ENCODE measurements around the gene PAK6.

Gene PAK6

GRCh38 chr15:40312370-40313158 lies 73.7 kb downstream of the PAK6 start:
- no peak for DNase-seq

- peak; percentile 51 for DNase-seq
Measured at GRCh38 chr15:40313531-40314398, 74.9 kb downstream of the PAK6 start.

DNA sequence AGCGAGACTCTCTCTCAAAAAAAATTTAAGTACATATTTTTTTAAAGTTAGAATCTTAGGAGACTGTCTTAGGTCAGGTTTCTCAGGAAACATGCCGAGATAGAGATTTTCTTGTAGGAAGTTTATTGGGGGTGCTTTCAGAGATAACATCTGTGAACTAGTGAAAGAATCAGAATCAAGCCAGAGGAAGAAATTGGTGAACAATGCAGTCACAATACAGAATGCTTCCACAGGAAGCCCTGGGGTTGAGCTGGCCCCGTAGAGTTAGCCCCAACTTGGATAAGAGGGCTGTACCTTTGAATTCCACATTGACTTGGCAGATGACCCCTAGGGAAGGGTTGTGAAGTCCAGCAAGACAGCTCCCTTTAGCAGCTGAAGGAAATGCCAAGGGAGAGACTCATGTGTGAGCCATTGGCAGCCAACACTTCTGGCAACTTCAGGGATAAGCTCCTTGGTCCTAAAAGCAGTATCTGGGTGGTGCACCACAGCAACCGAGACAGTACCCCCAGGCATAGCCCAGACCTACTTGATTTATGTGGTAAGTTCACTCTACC lies 75.9 kb downstream of the PAK6 start:
- no peak for DNase-seq

- no peak for DNase-seq
Measured at GRCh38 chr15:40316931-40317330, 78.1 kb downstream of the PAK6 start.

GRCh38 chr15:40317580-40317979 lies 78.7 kb downstream of the PAK6 start:
- no peak for DNase-seq

DNA sequence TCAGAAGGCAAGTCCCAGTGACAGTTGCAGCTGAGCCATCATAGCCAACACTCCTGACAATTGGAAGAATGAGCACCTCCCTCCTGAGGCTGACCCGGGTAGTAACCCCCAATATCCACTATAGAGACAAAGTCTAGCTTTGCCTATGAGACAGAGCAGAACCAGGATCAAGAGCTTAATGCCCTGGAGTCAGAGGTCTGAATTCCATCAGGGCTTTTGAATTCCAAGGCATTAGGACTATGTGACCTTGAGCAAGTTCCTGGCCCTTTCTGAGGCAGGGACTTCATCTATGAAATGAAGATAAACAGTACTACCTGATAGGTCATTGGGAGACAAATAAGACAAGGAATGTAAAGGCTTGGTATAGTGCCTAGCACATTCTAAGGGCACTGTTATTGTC lies 81.5 kb downstream of the PAK6 start:
- DNase-seq, result no peak

DNA sequence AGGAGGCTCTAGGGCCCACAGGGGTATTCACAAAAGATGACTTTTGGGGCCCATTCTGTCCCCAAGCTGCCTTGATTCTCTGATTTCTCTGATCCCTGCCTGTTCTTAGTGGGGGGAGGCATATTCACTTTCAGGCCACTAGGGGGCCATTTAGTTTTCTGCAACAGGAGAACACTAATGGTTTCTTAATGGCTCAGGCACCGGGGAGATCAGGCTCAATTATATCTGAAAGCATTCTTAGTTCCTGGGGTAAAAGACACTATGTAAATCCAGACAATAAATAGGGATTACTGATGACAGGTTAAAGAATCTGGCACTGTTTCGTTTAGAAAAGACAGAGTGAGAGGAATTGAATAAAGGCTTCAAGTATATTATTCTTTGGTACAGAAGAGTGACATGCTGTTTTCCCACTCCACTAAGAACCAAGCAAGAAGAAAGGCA lies 82.1 kb downstream of the PAK6 start:
- DNase-seq, result no peak

DNA sequence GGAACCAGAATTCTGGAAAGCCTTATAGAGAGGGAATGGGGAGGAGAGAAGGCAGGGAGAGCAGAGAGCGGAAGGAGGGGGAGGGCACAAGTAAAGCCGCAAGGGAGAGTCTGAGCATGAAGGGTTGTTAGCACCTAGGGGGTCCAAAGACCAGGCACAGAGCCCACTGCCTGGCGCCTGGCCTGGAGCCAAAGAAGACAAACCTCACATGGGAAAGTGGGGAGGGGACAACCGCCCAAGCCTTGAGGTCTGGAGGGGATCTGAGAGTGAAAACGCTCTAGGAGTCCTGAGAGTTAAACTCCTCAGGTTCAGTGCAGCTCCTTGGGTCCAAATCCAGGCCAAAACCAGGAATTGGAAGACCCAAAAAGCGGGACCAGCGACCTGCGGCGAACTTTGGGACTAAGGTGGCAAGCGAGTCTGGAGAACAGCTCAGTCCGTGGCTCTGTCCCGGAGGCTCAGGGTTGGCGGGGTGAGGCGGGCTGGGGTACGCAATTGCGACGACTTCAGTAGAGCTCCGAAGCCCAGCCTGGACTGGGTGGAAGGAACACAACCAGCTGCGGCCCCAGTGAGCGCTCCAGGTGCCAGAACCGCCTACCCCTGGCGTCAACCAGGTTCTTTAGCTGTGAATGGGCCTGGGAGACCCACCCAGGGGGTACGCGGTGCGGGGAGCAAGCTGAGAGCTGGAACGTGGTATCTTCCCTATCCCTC lies 83.8 kb downstream of the PAK6 start:
- DNase-seq, result no peak

DNA sequence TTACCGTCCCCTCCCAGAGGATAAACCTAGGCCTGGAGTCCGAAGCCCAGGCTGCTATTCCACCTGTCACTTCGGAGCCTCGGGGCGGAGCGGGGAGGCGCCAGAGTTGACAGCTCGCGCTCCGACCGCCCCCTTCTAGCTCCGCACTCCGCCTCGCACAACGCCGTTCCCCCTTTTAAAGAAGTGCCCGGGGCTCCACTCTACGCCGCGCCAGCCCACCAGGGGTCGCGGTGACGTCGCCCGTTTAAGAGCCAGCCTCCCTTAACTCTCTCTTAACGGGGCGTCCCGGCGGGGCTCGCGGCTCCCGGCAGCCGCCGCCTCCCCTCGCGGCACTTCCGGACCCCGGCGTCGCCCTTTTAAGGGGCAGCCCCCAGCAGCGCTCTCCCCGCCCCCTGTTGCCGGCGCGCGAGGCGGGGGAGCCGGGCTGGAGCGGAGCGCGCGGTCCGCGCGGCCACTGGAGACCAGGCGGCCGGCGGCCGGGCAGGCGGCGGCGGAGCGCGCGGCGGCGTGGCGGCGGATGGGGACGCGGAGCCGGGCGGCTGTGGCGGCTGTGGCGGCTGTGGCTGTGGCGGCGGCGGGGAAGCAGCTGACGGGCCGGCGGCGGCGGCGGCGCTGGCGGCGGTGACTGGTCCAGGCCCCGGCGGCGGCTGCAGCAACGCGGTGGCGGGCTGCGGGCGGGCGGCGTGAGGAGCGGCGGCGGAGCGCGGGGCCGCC lies 84.5 kb downstream of the PAK6 start, which contains the start of gene INAFM2:
Gene INAFM2, plus strand, starts transcription at position 454 of the 714 bp plus-strand sequence. CDS start 364 bp downstream, outside the sequence.
- peak; percentile 81 for DNase-seq

- DNase-seq, result no peak
Measured at GRCh38 chr15:40323953-40324937, 85.4 kb downstream of the PAK6 start.

DNA sequence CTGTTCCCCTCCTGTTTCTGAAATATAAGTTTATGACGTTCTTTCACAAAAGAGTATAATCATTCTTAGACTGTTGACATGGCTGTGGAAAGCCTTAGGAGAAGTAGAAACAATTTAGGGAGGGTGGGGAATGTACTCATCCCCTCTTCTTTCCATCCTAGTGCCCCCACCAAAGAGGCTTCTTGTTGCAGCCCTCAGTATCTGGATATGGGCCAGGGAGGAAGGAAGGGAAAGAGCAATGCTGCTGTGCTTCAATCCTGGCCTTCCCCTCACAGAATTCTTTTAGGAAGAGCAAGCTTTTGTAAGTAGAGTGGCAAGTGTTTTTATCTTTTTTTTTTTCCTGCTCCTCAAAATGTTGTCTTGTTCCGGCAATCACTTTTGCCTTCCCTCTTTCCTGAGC lies 86.3 kb downstream of the PAK6 start:
- no peak for DNase-seq

- DNase-seq, result no peak
Measured at GRCh38 chr15:40325700-40326099, 86.8 kb downstream of the PAK6 start.

Measured in NCI-H510A (cell line).